Large intestine (tissue), 3 donors: ENCODE data around the gene COPS7B. TPM values are rescaled to one million over a fixed set of nuclear protein-coding genes. Genes with fewer than 3 reads are reported as not detected.
A peak's percentile ranks its signal among the peaks of the same experiment; 100 is the strongest.

Experiments used
- DNase-seq, 2 donors: peaks; one replicate each; pipeline versions ENCODE4 v3.0.0 to v3.0.0-alpha.2; 2013
- H3K27ac ChIP-seq: one replicate; pipeline ENCODE4 v1.5.1; 2013; ENCODE audit warnings: low read length
- H3K27me3 ChIP-seq: 2 replicates; pipeline ENCODE4 v1.6.1; 2013; ENCODE audit warnings: low read length; ENCODE audit not compliant: control insufficient read depth, insufficient read depth
- H3K36me3 ChIP-seq: 2 replicates; pipeline ENCODE4 v1.6.1; 2013; ENCODE audit warnings: low read length; ENCODE audit not compliant: control insufficient read depth, insufficient read depth
- H3K4me1 ChIP-seq: one replicate; pipeline ENCODE4 v1.6.1; 2013; ENCODE audit warnings: low read length; ENCODE audit not compliant: control insufficient read depth, insufficient read depth
- H3K4me3 ChIP-seq: one replicate; pipeline ENCODE4 v1.5.1; 2013; ENCODE audit warnings: low read length
- H3K9me3 ChIP-seq: one replicate; pipeline ENCODE4 v1.6.1; 2013; ENCODE audit warnings: mild to moderate bottlenecking, low read depth, low read length, moderate library complexity; ENCODE audit not compliant: control insufficient read depth
- WGBS: methylation state at CpG from one replicate; pipeline ENCODE4 v1.1.5; 2013; ENCODE audit warnings: low lambda C conversion rate; ENCODE audit not compliant: insufficient coverage; 5-methylcytosine and 5-hydroxymethylcytosine counted together
- polyA plus RNA-seq: library from polyadenylated mRNA; unstranded; fragments of 120-200 nt; gene quantifications from one replicate; pipeline ENCODE4 v1.2.1, GENCODE V29; 2013

Gene COPS7B
- polyA plus RNA-seq, 1 donor, result 41.9 TPM

DNA sequence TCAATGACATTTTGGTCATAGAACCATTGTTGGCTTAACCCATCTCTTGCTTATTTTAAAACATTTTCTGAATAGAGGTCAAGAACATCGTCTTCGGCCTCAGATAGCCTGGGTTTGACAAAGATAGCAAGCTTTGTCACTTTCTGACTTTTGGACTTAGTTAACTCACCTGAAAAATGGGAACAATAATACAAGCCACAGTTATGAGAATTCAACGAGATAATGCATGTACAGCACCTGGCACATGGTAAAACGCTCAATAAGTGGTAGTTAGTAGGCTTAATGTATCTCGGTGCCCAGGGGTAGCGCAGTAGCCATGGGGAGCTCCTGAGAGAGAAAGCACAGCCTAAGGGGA, 446 bp upstream of the COPS7B start:
- H3K9me3 ChIP-seq, result no peaks in the 10 kb centered on the region
- no peak overlapping the region for H3K27ac ChIP-seq
- peaks cover 10% of the 10 kb centered on the region for H3K36me3 ChIP-seq
- H3K4me1 ChIP-seq, result no peaks in the 10 kb centered on the region
- WGBS, result 0% methylated on average over 1 of the region's 6 CpGs
- no peak for DNase-seq
- H3K4me3 ChIP-seq, result peak overlapping the region; percentile 69
- no peaks in the 10 kb centered on the region for H3K27me3 ChIP-seq

DNA sequence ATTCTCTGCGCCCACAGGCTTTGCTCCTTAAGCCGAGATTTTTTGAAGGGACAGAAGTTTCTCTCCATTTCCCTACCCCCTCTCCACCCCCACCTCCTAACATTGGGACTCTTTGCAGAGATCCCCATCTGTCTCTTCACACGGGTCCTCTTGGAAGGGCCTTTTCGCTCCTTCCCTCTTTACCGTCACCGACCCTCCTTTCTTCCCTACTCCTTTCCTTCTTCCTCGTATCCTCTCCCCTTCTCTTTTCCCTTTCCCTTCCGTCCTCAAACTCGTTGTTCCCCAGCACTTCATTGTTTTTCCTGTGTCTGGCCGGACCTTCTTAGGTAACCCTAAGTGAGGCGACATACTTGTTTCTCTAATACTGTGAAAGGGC, 660 bp downstream of the COPS7B start:
- Histone ChIP-seq H3K4me1 (no peaks in the 10 kb centered on the region), H3K27ac (no peak overlapping the region)
- WGBS, result 4% methylated on average over 6 of the region's 11 CpGs

DNA sequence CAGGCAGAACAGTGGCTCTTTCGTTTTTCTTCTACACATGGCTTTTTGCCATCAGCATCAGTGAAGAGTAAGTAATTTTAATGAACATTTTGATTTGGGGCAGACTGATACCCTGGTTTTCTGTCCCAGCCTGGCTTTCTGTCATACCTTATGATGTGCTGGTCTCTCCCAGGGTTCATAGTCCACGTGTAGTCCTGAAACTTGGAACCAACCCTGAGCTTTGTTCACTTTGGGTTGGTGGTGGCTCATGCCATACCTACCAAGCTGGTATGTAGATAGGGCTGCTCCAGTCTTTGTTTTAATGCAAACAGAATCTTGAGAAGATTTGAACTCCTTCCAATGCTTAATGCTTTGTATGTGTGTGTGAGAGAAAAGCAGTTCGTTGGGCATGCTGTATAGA, 4.9 kb downstream of the COPS7B start:
- Histone ChIP-seq H3K27ac (no peak overlapping the region), H3K36me3 (peaks cover 45% of the 10 kb centered on the region), H3K27me3 (no peaks in the 10 kb centered on the region), H3K9me3 (no peaks in the 10 kb centered on the region), H3K4me1 (no peaks in the 10 kb centered on the region), H3K4me3 (no peak overlapping the region)
- DNase-seq, result no peak
- 89% methylated on average over 2 of the region's 3 CpGs for WGBS

More for the DNA sequence above, 660 bp downstream of the COPS7B start:
- Histone ChIP-seq H3K9me3 (no peaks in the 10 kb centered on the region), H3K4me3 (peak overlapping the region; percentile 69), H3K27me3 (no peaks in the 10 kb centered on the region), H3K36me3 (peaks cover 18% of the 10 kb centered on the region)
- no peak for DNase-seq

DNA sequence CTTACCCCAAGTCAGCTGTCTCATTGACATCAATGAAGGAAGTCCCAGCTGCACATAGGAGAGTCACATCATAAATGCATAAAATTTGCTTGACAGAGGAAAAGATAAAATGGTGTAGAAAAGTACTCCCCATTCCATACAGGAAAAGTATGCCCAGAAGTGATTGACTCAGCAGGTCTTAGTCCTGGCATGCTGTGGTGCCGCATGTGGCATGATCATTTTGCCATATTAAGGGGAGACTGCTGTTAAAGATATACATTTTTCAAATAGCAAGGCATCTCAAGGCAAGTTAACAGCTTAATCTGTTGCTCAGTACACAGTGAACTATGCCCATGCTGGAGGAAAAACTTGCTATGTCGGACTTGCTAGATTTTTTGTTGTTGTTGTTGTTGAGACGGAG, 8.1 kb downstream of the COPS7B start:
- WGBS, result no CpG with 5 or more reads among the region's 3 CpGs
- no peaks in the 10 kb centered on the region for H3K27me3 ChIP-seq
- no peaks in the 10 kb centered on the region for H3K9me3 ChIP-seq
- H3K36me3 ChIP-seq, result peaks cover 65% of the 10 kb centered on the region
- DNase-seq, result no peak
- H3K4me3 ChIP-seq, result no peak overlapping the region
- no peaks in the 10 kb centered on the region for H3K4me1 ChIP-seq
- no peak overlapping the region for H3K27ac ChIP-seq

DNA sequence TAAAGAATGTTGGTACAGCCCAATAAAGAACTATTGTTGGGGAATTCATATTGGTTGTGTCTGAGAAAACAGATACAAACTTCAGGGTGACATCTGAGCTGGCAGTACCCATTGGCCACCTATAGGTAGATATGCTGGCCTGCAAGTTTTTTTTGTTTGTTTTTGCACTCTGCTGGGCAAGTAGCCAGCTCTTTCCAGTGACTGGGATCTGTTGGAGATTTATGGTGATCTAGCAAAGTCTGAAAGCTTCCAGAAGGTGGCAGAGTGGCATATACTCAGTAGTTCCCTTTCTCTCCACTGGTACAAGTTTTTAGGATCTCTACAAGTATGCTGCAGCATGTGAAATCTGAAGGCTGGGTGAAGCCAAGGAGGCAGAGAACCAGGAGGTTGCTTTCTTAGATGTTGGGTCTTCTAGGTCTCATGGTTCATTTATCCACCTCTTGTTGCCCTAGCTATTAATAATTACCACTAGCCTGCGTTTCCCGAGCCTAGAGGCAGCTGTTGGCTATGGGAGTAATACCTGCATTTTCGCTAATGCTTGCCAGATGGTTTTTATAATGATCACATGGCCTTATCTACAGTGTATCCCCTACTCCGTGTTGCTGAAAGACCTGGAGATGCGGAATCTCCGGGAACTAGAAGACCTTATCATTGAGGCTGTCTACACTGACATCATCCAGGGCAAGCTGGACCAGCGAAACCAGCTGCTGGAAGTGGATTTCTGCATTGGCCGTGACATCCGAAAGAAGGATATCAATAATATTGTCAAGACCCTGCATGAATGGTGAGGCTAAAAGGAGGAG, 9.5 kb downstream of the COPS7B start:
- no peaks in the 10 kb centered on the region for H3K4me1 ChIP-seq
- no peaks in the 10 kb centered on the region for H3K27me3 ChIP-seq
- H3K9me3 ChIP-seq, result no peaks in the 10 kb centered on the region
- no peak overlapping the region for H3K4me3 ChIP-seq
- peak in 1 of 2 donors; percentile 45 for DNase-seq
- peaks cover 65% of the 10 kb centered on the region for H3K36me3 ChIP-seq
- H3K27ac ChIP-seq, result no peak overlapping the region
- WGBS, result no CpG with 5 or more reads among the region's 9 CpGs

DNA sequence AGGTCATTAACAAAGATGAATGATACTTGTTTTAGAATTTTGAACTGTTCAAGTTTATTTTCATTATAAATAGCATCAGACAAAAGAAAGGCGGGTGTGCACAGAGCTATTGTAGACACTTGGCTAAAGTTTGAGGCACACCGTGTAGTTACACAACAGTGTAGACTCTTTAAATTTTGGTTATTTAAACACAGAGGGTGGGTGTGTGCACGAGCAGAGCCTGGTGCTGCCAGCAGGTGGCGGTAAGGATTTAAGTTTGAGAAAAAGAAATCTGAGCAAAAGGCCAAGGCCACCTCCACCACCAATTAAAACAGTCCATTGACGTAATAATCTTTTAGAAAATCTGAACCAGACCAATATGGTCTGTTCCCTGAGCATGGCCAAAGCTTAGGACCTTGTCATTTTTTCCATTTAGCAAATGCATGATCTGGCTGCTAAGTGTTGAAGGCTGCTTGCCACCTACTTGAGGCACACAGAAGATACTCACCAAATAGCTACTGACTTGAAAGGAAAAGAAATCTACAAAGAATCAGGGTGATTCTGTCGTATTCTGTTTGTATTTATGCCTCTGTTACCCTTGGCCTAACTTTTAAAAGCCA, 14.3 kb downstream of the COPS7B start:
- Histone ChIP-seq H3K36me3 (peaks cover 61% of the 10 kb centered on the region), H3K4me3 (no peak overlapping the region), H3K4me1 (no peaks in the 10 kb centered on the region), H3K27me3 (no peaks in the 10 kb centered on the region), H3K27ac (no peak overlapping the region), H3K9me3 (no peaks in the 10 kb centered on the region)
- DNase-seq, result no peak
- 100% methylated on average over 1 of the region's 6 CpGs for WGBS

DNA sequence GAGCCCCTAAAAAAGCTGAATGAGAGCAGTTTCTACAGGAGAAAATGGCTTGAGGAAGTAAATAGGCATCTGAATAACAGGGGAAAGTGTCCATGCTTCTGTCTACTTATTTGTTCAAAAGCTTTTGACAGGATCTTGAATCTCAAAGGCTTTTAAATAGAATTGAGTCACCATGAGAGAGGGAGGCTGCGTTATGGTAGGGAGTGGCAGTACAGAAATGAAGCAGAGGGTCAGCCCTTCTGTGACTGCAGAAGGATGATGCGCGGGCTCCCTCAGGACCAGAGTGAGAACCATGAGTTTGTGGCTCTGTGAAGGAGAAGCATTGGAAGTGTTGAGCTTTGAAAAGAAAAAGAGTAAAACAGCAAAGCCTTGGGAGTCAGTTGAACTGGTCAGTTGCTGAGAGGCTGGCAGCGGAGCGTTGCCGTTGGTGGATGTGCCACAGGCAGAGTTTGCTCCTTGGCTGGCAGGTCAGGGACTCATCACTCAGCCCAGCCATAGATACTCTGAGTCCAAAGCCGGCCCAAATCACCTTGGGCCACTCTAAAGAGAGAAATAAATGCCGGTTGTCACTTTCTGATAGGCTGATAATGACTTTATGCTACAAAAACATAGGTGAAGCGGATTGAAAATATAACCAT, 17.4 kb downstream of the COPS7B start:
- H3K4me3 ChIP-seq, result no peak overlapping the region
- H3K36me3 ChIP-seq, result peaks cover 65% of the 10 kb centered on the region
- no peaks in the 10 kb centered on the region for H3K4me1 ChIP-seq
- no CpG with 5 or more reads among the region's 9 CpGs for WGBS
- DNase-seq, result no peak
- no peaks in the 10 kb centered on the region for H3K27me3 ChIP-seq
- no peak overlapping the region for H3K27ac ChIP-seq
- H3K9me3 ChIP-seq, result no peaks in the 10 kb centered on the region

DNA sequence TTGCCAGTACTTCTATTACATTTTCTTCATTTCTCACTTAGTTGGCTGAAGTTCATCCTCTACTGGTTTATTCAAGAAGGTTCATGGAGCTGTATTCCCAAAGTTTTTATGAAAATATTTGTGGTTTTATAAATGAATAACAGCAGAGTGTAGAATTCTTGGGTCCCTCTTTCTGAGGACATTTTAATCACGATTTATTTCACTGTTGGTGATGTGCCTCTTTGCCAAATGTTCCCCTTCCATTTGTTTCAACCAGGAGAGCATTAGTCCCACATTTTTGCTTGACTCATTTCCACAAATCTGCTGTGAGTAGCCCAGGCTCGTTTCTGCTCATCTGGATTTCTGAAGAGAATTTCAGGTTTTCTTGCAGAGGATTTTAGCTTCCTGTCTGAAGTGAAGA, 20.8 kb downstream of the COPS7B start:
- no peak for DNase-seq
- Histone ChIP-seq H3K4me3 (no peak overlapping the region), H3K27ac (no peak overlapping the region), H3K36me3 (peaks cover 62% of the 10 kb centered on the region), H3K27me3 (no peaks in the 10 kb centered on the region), H3K4me1 (no peaks in the 10 kb centered on the region), H3K9me3 (no peaks in the 10 kb centered on the region)
- WGBS, result 80% methylated on average over 1 of the region's 2 CpGs

DNA sequence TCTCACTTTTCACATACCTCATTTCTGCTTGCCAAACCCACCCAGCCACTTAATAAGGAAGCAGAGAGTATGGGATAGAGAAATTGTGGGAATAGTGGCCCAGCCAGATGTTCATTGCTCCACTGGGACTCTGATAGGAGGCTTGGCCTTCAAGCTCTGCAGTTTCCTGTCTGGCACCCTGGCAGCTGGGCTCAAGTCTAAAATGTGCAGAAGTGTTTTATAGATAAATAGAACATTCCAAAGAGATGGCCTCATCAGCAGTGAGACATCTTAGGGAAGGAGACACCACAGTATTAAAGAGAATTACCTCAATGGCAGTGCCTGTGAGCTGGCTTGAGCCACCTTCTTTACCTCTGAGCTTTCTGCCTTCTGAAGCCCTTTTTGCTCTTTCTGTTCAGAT, 24.7 kb downstream of the COPS7B start:
- H3K9me3 ChIP-seq, result no peaks in the 10 kb centered on the region
- no peaks in the 10 kb centered on the region for H3K27me3 ChIP-seq
- H3K4me3 ChIP-seq, result no peak overlapping the region
- H3K36me3 ChIP-seq, result peaks cover 43% of the 10 kb centered on the region
- H3K4me1 ChIP-seq, result no peaks in the 10 kb centered on the region
- H3K27ac ChIP-seq, result no peak overlapping the region
- DNase-seq, result no peak

DNA sequence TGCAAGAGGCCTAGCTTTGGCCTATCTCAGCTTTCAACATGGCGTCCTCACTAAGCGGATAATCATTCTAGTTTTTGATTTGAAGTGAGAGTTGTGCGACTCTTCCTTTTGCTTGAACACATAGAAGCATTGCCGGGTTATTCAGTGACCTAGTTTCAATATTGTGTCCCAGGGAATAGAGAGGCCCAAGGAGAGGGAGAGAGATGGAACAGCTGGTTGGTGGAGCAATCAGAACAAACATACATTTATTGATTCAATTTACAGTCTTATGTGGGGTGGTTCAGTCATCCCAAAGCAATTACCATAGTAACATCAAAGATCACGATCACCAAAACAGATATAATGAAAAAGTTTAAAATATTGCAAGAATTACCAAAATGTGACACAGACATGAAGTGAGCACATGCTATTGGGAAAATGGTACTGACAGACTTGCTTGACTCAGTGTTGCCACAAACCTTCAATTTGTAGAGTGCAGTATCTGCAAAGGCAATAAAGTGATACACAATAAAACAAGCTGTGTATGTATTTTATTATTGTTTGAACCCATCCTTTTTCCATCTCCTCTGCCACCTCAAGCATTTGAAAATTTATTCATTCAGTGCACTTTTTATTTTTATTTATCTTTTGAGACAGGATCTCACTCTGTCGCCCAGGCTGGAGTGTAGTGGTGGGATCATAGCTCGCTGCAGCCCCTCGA, 30.2 kb downstream of the COPS7B start:
- WGBS, result no CpG with 5 or more reads among the region's 8 CpGs
- no peaks in the 10 kb centered on the region for H3K9me3 ChIP-seq
- H3K27me3 ChIP-seq, result no peaks in the 10 kb centered on the region
- peak overlapping the region; percentile 16 for H3K27ac ChIP-seq
- peak in 1 of 2 donors; percentile 34 for DNase-seq
- no peak overlapping the region for H3K4me3 ChIP-seq
- H3K4me1 ChIP-seq, result no peaks in the 10 kb centered on the region
- peaks cover 4% of the 10 kb centered on the region for H3K36me3 ChIP-seq
